GM12878 (cell line): ENCODE measurements around the gene TM7SF2. TPM values are rescaled to one million over a fixed set of nuclear protein-coding genes. Genes with fewer than 3 reads are reported as not detected.

ENCODE experiments used
- ATAC-seq: fragments of 200-7000 bp; cut with Tn5 transposase; 3 replicates; pipeline ENCODE4 v1.9.1; 2020; ENCODE audit warnings: mild to moderate bottlenecking, moderate library complexity
- BruUV-seq: library from RNA; stranded (reverse); fragments of 400-500 nt; replicated peaks from 2 replicates; lab custom pipeline; 2021; lab: Mats Ljungman, UMichigan
- CTCF ChIA-PET: fragments of 300-600 bp; sonication (Branson Sonifier 250); formaldehyde crosslinking; extraction: SDS; loops from one replicate; lab custom pipeline; 2021; ENCODE audit warnings: inconsistent platforms; lab: Yijun Ruan, JAX
- POLR2A ChIA-PET: fragments of 350-600 bp; formaldehyde crosslinking; extraction: SDS; loops from one replicate; lab custom pipeline; 2021; ENCODE audit warnings: inconsistent platforms; lab: Charles Lee
- RAD21 ChIA-PET: fragments of 300-600 bp; sonication (Branson Sonifier 250); formaldehyde crosslinking; loops from one replicate; lab custom pipeline; 2023; ENCODE audit warnings: antibody characterized with exemption; ENCODE audit not compliant: unreplicated experiment; lab: Charles Lee
- SMC1A ChIA-PET: fragments of 300-600 bp; sonication (Branson Sonifier 250); formaldehyde crosslinking; loops from one replicate; lab custom pipeline; 2023; ENCODE audit not compliant: unreplicated experiment, uncharacterized antibody; lab: Charles Lee
- DNase-seq: peaks from one replicate; pipeline ENCODE4 v3.0.0-alpha.2; 2011; ENCODE audit warnings: low read depth, low spot score
- FAIRE-seq: peaks from 3 replicates; lab custom pipeline; 2011; peaks lifted over from hg19 to GRCh38; lab: Jason Lieb, UNC
- H2AFZ ChIP-seq: 2 replicates; pipeline ENCODE4 v1.6.0; 2011; ENCODE audit warnings: low read depth, low read length, control low read depth; ENCODE audit not compliant: control insufficient read depth
- H3K27ac ChIP-seq: 2 replicates; pipeline ENCODE4 v1.5.1; 2011; ENCODE audit warnings: control low read depth; ENCODE audit not compliant: control insufficient read depth, insufficient read depth
- H3K27me3 ChIP-seq, 2 experiments: replicated peaks in 1 of 2; 2 replicates each; pipeline versions ENCODE4 v1.6.0 to v1.6.1; 2011; ENCODE audit warnings: low read length in 1 of 2; ENCODE audit not compliant: control insufficient read depth in 2 of 2, insufficient read depth in 2 of 2
- H3K36me3 ChIP-seq, 2 experiments: 2 replicates each; pipeline ENCODE4 v1.5.1; 2011; ENCODE audit warnings: low read length in 1 of 2; ENCODE audit not compliant: control insufficient read depth in 2 of 2, insufficient read depth in 2 of 2
- H3K4me1 ChIP-seq: 2 replicates; pipeline ENCODE4 v1.6.1; 2011; ENCODE audit warnings: mild to moderate bottlenecking, low read length, moderate library complexity, mixed read lengths; ENCODE audit not compliant: control insufficient read depth, insufficient read depth
- H3K4me2 ChIP-seq: 2 replicates; pipeline ENCODE4 v1.6.0; 2011; ENCODE audit warnings: control low read depth; ENCODE audit not compliant: control insufficient read depth, insufficient read depth
- H3K4me3 ChIP-seq: fragments of 200-600 bp; sonication (generic); 2 replicates; pipeline ENCODE4 v1.5.1; 2016
- H3K79me2 ChIP-seq: 2 replicates; pipeline ENCODE4 v1.6.0; 2011; ENCODE audit warnings: low read length; ENCODE audit not compliant: control insufficient read depth, insufficient read depth
- H3K9ac ChIP-seq: 2 replicates; pipeline ENCODE4 v1.8.0; 2011; ENCODE audit warnings: low read length, control low read depth, mixed read lengths; ENCODE audit not compliant: control insufficient read depth, insufficient read depth
- H3K9me3 ChIP-seq: replicated peaks from 3 replicates; pipeline ENCODE4 v1.5.1; 2011; ENCODE audit warnings: mild to moderate bottlenecking, low read length; ENCODE audit not compliant: control insufficient read depth, insufficient read depth
- H4K20me1 ChIP-seq: 2 replicates; pipeline ENCODE4 v1.6.0; 2011; ENCODE audit not compliant: control insufficient read depth, insufficient read depth
- BRCA1 ChIP-seq: IDR thresholded peaks from 2 replicates; pipeline ENCODE4 v1.6.1; 2011; ENCODE audit warnings: low read depth, low read length, improper control_type of control experiment
- CHD1 ChIP-seq: IDR thresholded peaks from 2 replicates; pipeline ENCODE4 v1.6.1; 2012; ENCODE audit warnings: low read depth, low read length, improper control_type of control experiment
- CTCF ChIP-seq, 3 experiments: IDR thresholded peaks in 2 of 3; conservative IDR thresholded peaks in 1 of 3; 2 replicates each; pipeline ENCODE4 v1.5.1; 2011; ENCODE audit warnings: low read depth in 3 of 3, low read length in 3 of 3, mild to moderate bottlenecking in 3 of 3, control low read depth in 2 of 3, moderate library complexity in 2 of 3, inconsistent platforms in 1 of 3, mixed read lengths in 1 of 3; ENCODE audit not compliant: control insufficient read depth in 2 of 3, insufficient read depth in 1 of 3; ENCODE audit errors: extremely low read depth in 1 of 3
- E4F1 ChIP-seq: fragments of 450-650 bp; IDR thresholded peaks from 2 replicates; pipeline ENCODE4 v1.6.1; 2018; ENCODE audit warnings: borderline replicate concordance, mild to moderate bottlenecking; ENCODE audit not compliant: partially characterized antibody
- IKZF2 ChIP-seq, 2 experiments: fragments of 450-650 bp; IDR thresholded peaks; 2 replicates each; pipeline ENCODE4 v1.6.1; 2017; ENCODE audit warnings: mild to moderate bottlenecking in 2 of 2, moderate library complexity in 2 of 2
- JUND ChIP-seq: IDR thresholded peaks from 2 replicates; pipeline ENCODE4 v1.6.1; 2012; ENCODE audit warnings: low read depth, mild to moderate bottlenecking, low read length, improper control_type of control experiment, moderate library complexity
- MAX ChIP-seq: IDR thresholded peaks from 2 replicates; pipeline ENCODE4 v1.6.1; 2012; ENCODE audit warnings: low read depth, low read length, improper control_type of control experiment
- NRF1 ChIP-seq: conservative IDR thresholded peaks from 2 replicates; pipeline ENCODE4 v1.6.1; 2011; ENCODE audit warnings: mild to moderate bottlenecking, low read depth, low read length, improper control_type of control experiment
- RAD21 ChIP-seq: IDR thresholded peaks from 2 replicates; pipeline ENCODE4 v1.6.1; 2011; ENCODE audit warnings: mild to moderate bottlenecking, low read depth, low read length, moderate library complexity; ENCODE audit not compliant: insufficient read depth
- SMAD5 ChIP-seq: IDR thresholded peaks from 2 replicates; pipeline ENCODE4 v1.6.1; 2016; ENCODE audit warnings: antibody characterized with exemption, low read depth
- SREBF2 ChIP-seq: IDR thresholded peaks from 2 replicates; pipeline ENCODE4 v1.6.1; 2012; ENCODE audit warnings: mild to moderate bottlenecking, low read length
- STAT3 ChIP-seq: IDR thresholded peaks from 2 replicates; pipeline ENCODE4 v1.6.1; 2011; ENCODE audit warnings: low read depth, low read length, improper control_type of control experiment
- TAF1 ChIP-seq: IDR thresholded peaks from 2 replicates; pipeline ENCODE4 v1.6.1; 2011; ENCODE audit warnings: mild to moderate bottlenecking, low read depth, low read length, borderline replicate concordance
- YY1 ChIP-seq: IDR thresholded peaks from 2 replicates; pipeline ENCODE4 v1.6.1; 2011; ENCODE audit warnings: low read depth, mild to moderate bottlenecking, low read length
- ZBED1 ChIP-seq: IDR thresholded peaks from 2 replicates; pipeline ENCODE4 v1.6.1; 2016; ENCODE audit warnings: borderline replicate concordance
- ZBTB33 ChIP-seq: fragments of 450-650 bp; IDR thresholded peaks from 2 replicates; pipeline ENCODE4 v1.6.1; 2017; ENCODE audit warnings: mild to moderate bottlenecking
- WGBS: methylation state at CpG from one replicate; pipeline ENCODE4 v1.1.6; 2016; ENCODE audit warnings: low lambda C conversion rate; ENCODE audit not compliant: insufficient replicate concordance, insufficient coverage; ENCODE audit errors: missing lambda C conversion rate; 5-methylcytosine and 5-hydroxymethylcytosine counted together
- in situ Hi-C: fragments of 300-500 bp; cut with MboI; formaldehyde crosslinking; loops from 9 replicates; pipeline ENCODE4 v1.14.3; 2018; ENCODE audit warnings: mixed read lengths
- intact Hi-C: fragments of 100-400 bp; cut with micrococcal nuclease; formaldehyde crosslinking; loops from one replicate; pipeline ENCODE4 v1.14.2; 2022; ENCODE audit not compliant: unreplicated experiment
- polyA plus RNA-seq, 11 experiments: library from polyadenylated mRNA; depleted of rRNA in 4 of 11; unstranded in 6 of 11; stranded (reverse) in 5 of 11; fragments of >200 nt; fragmentation: Nextera tagmentation in 4 of 11; fragmentation: Illumina TruSeq in 1 of 11; extraction: Ambion mirVana in 4 of 11; extraction: Trizol in 1 of 11; gene quantifications; 1 replicate in 1 of 11; 2 replicates in 10 of 11; pipeline versions ENCODE4 v1.2.1 to v1.2.3, GENCODE V29; 2011 to 2016; ENCODE audit warnings: inconsistent platforms in 2 of 11, missing spikeins in 2 of 11, low read depth in 1 of 11
- total RNA-seq, 4 experiments: library from RNA; depleted of rRNA in 3 of 4; stranded (reverse); fragments of >200 nt in 3 of 4; fragmentation: Illumina TruSeq in 1 of 4; extraction: Trizol in 1 of 4; gene quantifications; 2 replicates each; pipeline versions ENCODE4 v1.2.1 to v1.2.3, GENCODE V29; 2013 to 2021

Gene TM7SF2
- total and polyA plus RNA-seq, 10 of the 15 experiments (the other 5 are each of a cell fraction or from before 2014, with no cell fraction given) = 0.52 to 57.7 (median 20.7) TPM

GRCh38 chr11:65150509-65151299, 39.0 kb downstream of the TM7SF2 start:
- Histone ChIP-seq H4K20me1 (no peaks in the 10 kb centered on the region), H3K36me3 (no peaks in the 10 kb centered on the region), H3K4me2 (peak overlapping the region; percentile 91), H2AFZ (peak overlapping the region; percentile 92), H3K4me1 (peaks cover 29% of the 10 kb centered on the region), H3K79me2 (no peaks in the 10 kb centered on the region), H3K9me3 (no peaks in the 10 kb centered on the region), H3K27ac (peak overlapping the region; percentile 82), H3K4me3 (no peak overlapping the region), H3K9ac (peak overlapping the region; percentile 35), H3K27me3 (no peaks in the 10 kb centered on the region; a peak in 1 of 4 replicates)
- CTCF ChIA-PET = interaction anchor here (0.7 kb wide), 1 partner anchor 187 kb away, joined by 3 read pairs; no protein-coding TSS in a partner anchor
- 40% methylated on average over 11 of the region's 12 CpGs for WGBS
- BruUV-seq = no TSS peak
- DNase-seq (peak; percentile 27), ATAC-seq (peak; percentile 83), FAIRE-seq (peak; percentile 59)
- in situ Hi-C loops (no loop called here), intact Hi-C loops (no loop called here)
- RAD21 ChIA-PET = no interaction called here
- SMC1A ChIA-PET = interaction anchor here (0.6 kb wide), 1 partner anchor 92 kb away, joined by 3 read pairs; no protein-coding TSS in a partner anchor
- POLR2A ChIA-PET = no interaction called here
- TF ChIP-seq RAD21 (no peak), IKZF2 (IDR thresholded peaks at IDR 0.05) (peak in 1 of 2 experiments; percentile 38; a peak in 1 of 4 replicates), SMAD5 (no peak), STAT3 (no peak), SREBF2 (no peak), CHD1 (no peak), CTCF (IDR thresholded peaks at IDR 0.05 in 2 of 3, conservative IDR thresholded peaks at IDR 0.05 in 1 of 3; ENCODE audit: control insufficient read depth in 2 of 3, extremely low read depth in 1 of 3, insufficient read depth in 1 of 3, low read depth in 3 of 3, low read length in 3 of 3) (no peak), NRF1 (no peak), ZBTB33 (no peak), ZBED1 (no peak), JUND (no peak), MAX (no peak; the same call in 1 of the 2 replicates), YY1 (0 out of 2 replicates have a peak, but pooled peaks have one; percentile 5), TAF1 (no peak), BRCA1 (no peak), E4F1 (no peak)
